H1 (cell line): ENCODE results near the gene DACT1. TPM values are rescaled to one million over a fixed set of nuclear protein-coding genes. Genes with fewer than 3 reads are reported as not detected.

Experiments
- CTCF ChIA-PET: fragments of 300-600 bp; sonication (Branson Sonifier 250); formaldehyde crosslinking; loops from one replicate; lab custom pipeline; 2021; ENCODE audit not compliant: partially characterized antibody; lab: Charles Lee
- POLR2A ChIA-PET: fragments of 300-600 bp; sonication (Branson Sonifier 250); formaldehyde crosslinking; loops from one replicate; lab custom pipeline; 2021; ENCODE audit warnings: inconsistent platforms; ENCODE audit not compliant: partially characterized antibody; lab: Charles Lee
- DNase-seq, 2 experiments: peaks; one replicate each; pipeline versions ENCODE4 v3.0.0 to v3.0.0-alpha.2; 2010 to 2022; ENCODE audit warnings: low spot score in 2 of 2, low read depth in 1 of 2, mixed read lengths in 1 of 2
- FAIRE-seq: peaks from 2 replicates; lab custom pipeline; 2011; peaks lifted over from hg19 to GRCh38; lab: Jason Lieb, UNC
- H2AFZ ChIP-seq: 2 replicates; pipeline ENCODE4 v1.8.1; 2012; ENCODE audit warnings: low read length, inconsistent platforms
- H2AK5ac ChIP-seq: 2 replicates; pipeline ENCODE4 v1.6.1; 2013; ENCODE audit warnings: low read depth, low read length
- H2BK120ac ChIP-seq: replicated peaks from 2 replicates; pipeline ENCODE3; 2013; ENCODE audit warnings: low read depth, low read length, inconsistent platforms
- H2BK12ac ChIP-seq: 2 replicates; pipeline ENCODE4 v1.6.1; 2013; ENCODE audit warnings: low read depth, low read length
- H2BK15ac ChIP-seq: 2 replicates; pipeline ENCODE4 v1.6.1; 2013; ENCODE audit warnings: low read length
- H2BK20ac ChIP-seq: 2 replicates; pipeline ENCODE4 v1.6.1; 2013; ENCODE audit warnings: low read length
- H2BK5ac ChIP-seq: 2 replicates; pipeline ENCODE4 v1.6.1; 2013; ENCODE audit warnings: low read depth, low read length
- H3K14ac ChIP-seq: 2 replicates; pipeline ENCODE4 v1.6.1; 2013; ENCODE audit warnings: inconsistent platforms; ENCODE audit not compliant: insufficient read length
- H3K18ac ChIP-seq: 2 replicates; pipeline ENCODE4 v1.6.1; 2013; ENCODE audit warnings: low read length; ENCODE audit errors: extremely low read depth
- H3K23ac ChIP-seq: 2 replicates; pipeline ENCODE4 v1.6.1; 2013; ENCODE audit warnings: inconsistent platforms; ENCODE audit not compliant: insufficient read length
- H3K23me2 ChIP-seq: 2 replicates; pipeline ENCODE4 v1.6.1; 2013; ENCODE audit warnings: low read depth, low read length
- H3K27ac ChIP-seq: 2 replicates; pipeline ENCODE4 v1.6.1; 2011; ENCODE audit warnings: low read depth, low read length, inconsistent platforms
- H3K27me3 ChIP-seq, 4 experiments: replicated peaks in 1 of 4; 1 replicate in 1 of 4; 2 replicates in 3 of 4; pipeline versions ENCODE4 v1.6.1 to v1.8.1; 2011 to 2013; ENCODE audit warnings: low read length in 3 of 4, mild to moderate bottlenecking in 3 of 4, inconsistent platforms in 2 of 4, mixed read lengths in 2 of 4, moderate library complexity in 1 of 4; ENCODE audit not compliant: control insufficient read depth in 3 of 4, insufficient read depth in 3 of 4; ENCODE audit errors: extremely low read depth in 1 of 4
- H3K36me3 ChIP-seq, 4 experiments: 2 replicates each; pipeline versions ENCODE4 v1.6.1 to v1.8.1; 2011 to 2013; ENCODE audit warnings: mild to moderate bottlenecking in 4 of 4, low read length in 3 of 4, moderate library complexity in 2 of 4, control low read depth in 1 of 4, inconsistent platforms in 1 of 4; ENCODE audit not compliant: insufficient read depth in 4 of 4, control insufficient read depth in 2 of 4
- H3K4ac ChIP-seq: replicated peaks from 2 replicates; pipeline ENCODE3; 2013; ENCODE audit warnings: low read length, low read depth, mixed read lengths, inconsistent platforms; ENCODE audit not compliant: insufficient read length
- H3K4me1 ChIP-seq, 4 experiments: replicated peaks in 1 of 4; 1 replicate in 1 of 4; 2 replicates in 3 of 4; pipeline versions ENCODE4 v1.6.1 to v1.8.1; 2011 to 2013; ENCODE audit warnings: low read length in 3 of 4, inconsistent platforms in 2 of 4, mixed read lengths in 1 of 4; ENCODE audit not compliant: insufficient read depth in 4 of 4, control insufficient read depth in 3 of 4
- H3K4me2 ChIP-seq, 2 experiments: 2 replicates each; pipeline versions ENCODE4 v1.6.1 to v1.8.1; 2011 to 2013; ENCODE audit warnings: low read depth in 2 of 2, low read length in 2 of 2, control low read depth in 1 of 2, inconsistent platforms in 1 of 2, mild to moderate bottlenecking in 1 of 2; ENCODE audit not compliant: insufficient read depth in 1 of 2
- H3K4me3 ChIP-seq, 4 experiments: fragments of 200-600, 300-600 bp in 1 of 4; sonication (generic), shearing (Covaris generic), sonication (Bioruptor Twin) in 1 of 4; 2 replicates each; pipeline versions ENCODE4 v1.5.1 to v1.8.1; 2011 to 2016; ENCODE audit warnings: low read length in 4 of 4, low read depth in 3 of 4, control low read depth in 2 of 4, inconsistent platforms in 2 of 4, mild to moderate bottlenecking in 2 of 4, mixed read lengths in 1 of 4, moderate library complexity in 1 of 4; ENCODE audit not compliant: insufficient read depth in 2 of 4; ENCODE audit errors: extremely low read depth in 1 of 4
- H3K56ac ChIP-seq: replicated peaks from 2 replicates; pipeline ENCODE3; 2013; ENCODE audit warnings: low read depth, mild to moderate bottlenecking, mixed read lengths, low read length, inconsistent platforms; ENCODE audit not compliant: insufficient read length
- H3K79me1 ChIP-seq: 2 replicates; pipeline ENCODE4 v1.6.1; 2013; ENCODE audit warnings: low read depth, low read length, control low read depth
- H3K79me2 ChIP-seq, 2 experiments: 2 replicates each; pipeline versions ENCODE4 v1.6.1 to v1.8.1; 2012 to 2013; ENCODE audit warnings: low read length in 2 of 2, mild to moderate bottlenecking in 2 of 2, inconsistent platforms in 1 of 2; ENCODE audit not compliant: insufficient read depth in 2 of 2, control insufficient read depth in 1 of 2
- H3K9ac ChIP-seq, 4 experiments: replicated peaks in 1 of 4; 1 replicate in 1 of 4; 2 replicates in 3 of 4; pipeline versions ENCODE4 v1.6.1 to v1.8.1; 2011 to 2013; ENCODE audit warnings: low read depth in 3 of 4, low read length in 3 of 4, control low read depth in 2 of 4, mild to moderate bottlenecking in 2 of 4, moderate library complexity in 2 of 4, inconsistent platforms in 1 of 4; ENCODE audit errors: extremely low read depth in 1 of 4
- H3K9me3 ChIP-seq, 2 experiments: 2 replicates each; pipeline versions ENCODE4 v1.6.1 to v1.8.1; 2012 to 2013; ENCODE audit warnings: mild to moderate bottlenecking in 2 of 2, moderate library complexity in 2 of 2, control low read depth in 1 of 2, inconsistent platforms in 1 of 2, low read depth in 1 of 2, low read length in 1 of 2, mixed read lengths in 1 of 2; ENCODE audit not compliant: insufficient read depth in 2 of 2
- H4K20me1 ChIP-seq, 2 experiments: replicated peaks in 1 of 2; 2 replicates each; pipeline versions ENCODE3 to v1.8.1; 2011 to 2013; ENCODE audit warnings: inconsistent platforms in 2 of 2, low read length in 2 of 2, mild to moderate bottlenecking in 1 of 2; ENCODE audit not compliant: insufficient read depth in 2 of 2, control insufficient read depth in 1 of 2
- H4K5ac ChIP-seq: 2 replicates; pipeline ENCODE4 v1.6.1; 2013; ENCODE audit warnings: low read length, low read depth, mixed read lengths, inconsistent platforms; ENCODE audit not compliant: insufficient read length
- H4K8ac ChIP-seq: 2 replicates; pipeline ENCODE4 v1.8.0; 2013; ENCODE audit warnings: mild to moderate bottlenecking, moderate library complexity, low read length, inconsistent platforms; ENCODE audit not compliant: insufficient read depth; ENCODE audit errors: extremely low read depth
- H4K91ac ChIP-seq: replicated peaks from 2 replicates; pipeline ENCODE3; 2013; ENCODE audit warnings: low read length, mixed read lengths, inconsistent platforms; ENCODE audit not compliant: insufficient read length
- EP300 ChIP-seq, 2 experiments: IDR thresholded peaks; 1 replicate in 1 of 2; 2 replicates in 1 of 2; pipeline ENCODE4 v1.6.1; 2011 to 2012; ENCODE audit warnings: low read depth in 2 of 2, low read length in 2 of 2, mild to moderate bottlenecking in 2 of 2, borderline replicate concordance in 1 of 2, inconsistent platforms in 1 of 2, moderate library complexity in 1 of 2
- EZH2 ChIP-seq: fragments of 200-600 bp; sonication (generic); IDR thresholded peaks from 2 replicates; pipeline ENCODE4 v1.7.1; 2012; ENCODE audit warnings: low read depth, mild to moderate bottlenecking, moderate library complexity, low read length, inconsistent platforms; ENCODE audit not compliant: severe bottlenecking
- NANOG ChIP-seq: IDR thresholded peaks from 2 replicates; pipeline ENCODE4 v1.6.1; 2011; ENCODE audit warnings: low read length, low read depth, mild to moderate bottlenecking, inconsistent platforms; ENCODE audit not compliant: insufficient read depth, poor library complexity, severe bottlenecking
- POLR2A ChIP-seq, 2 experiments: IDR thresholded peaks; 1 replicate in 1 of 2; 2 replicates in 1 of 2; pipeline ENCODE4 v1.6.1; 2011; ENCODE audit warnings: low read depth in 2 of 2, low read length in 2 of 2, mild to moderate bottlenecking in 2 of 2; ENCODE audit errors: control extremely low read depth in 1 of 2
- RFX5 ChIP-seq: IDR thresholded peaks from 2 replicates; pipeline ENCODE4 v1.6.1; 2011; ENCODE audit warnings: low read depth, low read length, improper control_type of control experiment, borderline replicate concordance
- RNF2 ChIP-seq: fragments of 200-900, 300-1000 bp; sonication (generic); IDR thresholded peaks from 2 replicates; pipeline ENCODE4 v1.7.1; 2016; ENCODE audit warnings: borderline replicate concordance, low read depth, mild to moderate bottlenecking, antibody characterized with exemption, low read length; ENCODE audit not compliant: poor library complexity, severe bottlenecking; ENCODE audit errors: missing control alignments
- SUZ12 ChIP-seq: fragments of 200-600 bp; sonication (generic); IDR thresholded peaks from 2 replicates; pipeline ENCODE4 v1.6.1; 2012; ENCODE audit warnings: mild to moderate bottlenecking, inconsistent platforms, low read length, moderate library complexity, mixed read lengths
- WGBS, 2 experiments: shearing (Covaris generic) in 1 of 2; methylation state at CpG; one replicate each; pipeline versions ENCODE4 v1.1.6 to v1.1.7; 2013 to 2015; ENCODE audit warnings: low lambda C conversion rate in 2 of 2, mixed read lengths in 2 of 2, inconsistent platforms in 1 of 2, low coverage in 1 of 2, missing lambda C conversion rate in 1 of 2; ENCODE audit not compliant: insufficient replicate concordance in 2 of 2, insufficient coverage in 1 of 2, insufficient read length in 1 of 2; ENCODE audit errors: extremely low coverage in 1 of 2, missing lambda C conversion rate in 1 of 2; 5-methylcytosine and 5-hydroxymethylcytosine counted together
- polyA plus RNA-seq, 7 experiments: library from polyadenylated mRNA; depleted of rRNA in 3 of 7; stranded (reverse) in 5 of 7; unstranded in 2 of 7; fragments of >200 nt in 5 of 7; fragments of 200-250 nt in 2 of 7; gene quantifications; 1 replicate in 5 of 7; 2 replicates in 1 of 7; 4 replicates in 1 of 7; pipeline versions ENCODE4 v1.2.1 to v1.2.3, GENCODE V29; 2011 to 2013; ENCODE audit warnings: missing spikeins in 2 of 7, mixed read lengths in 2 of 7
- total RNA-seq: library from RNA; stranded (reverse); fragmentation: NEBNext Ultra II Directional; extraction: Animal tissue kit (Norgen Biotek cat#: 25700); gene quantifications from 2 replicates; pipeline ENCODE4 v1.2.1, GENCODE V29; 2021

DACT1 gene
- total and polyA plus RNA-seq, 2 of the 8 experiments (the other 6 are each of a cell fraction or from before 2014, with no cell fraction given) = 3.2 to 29.8 TPM

DNA sequence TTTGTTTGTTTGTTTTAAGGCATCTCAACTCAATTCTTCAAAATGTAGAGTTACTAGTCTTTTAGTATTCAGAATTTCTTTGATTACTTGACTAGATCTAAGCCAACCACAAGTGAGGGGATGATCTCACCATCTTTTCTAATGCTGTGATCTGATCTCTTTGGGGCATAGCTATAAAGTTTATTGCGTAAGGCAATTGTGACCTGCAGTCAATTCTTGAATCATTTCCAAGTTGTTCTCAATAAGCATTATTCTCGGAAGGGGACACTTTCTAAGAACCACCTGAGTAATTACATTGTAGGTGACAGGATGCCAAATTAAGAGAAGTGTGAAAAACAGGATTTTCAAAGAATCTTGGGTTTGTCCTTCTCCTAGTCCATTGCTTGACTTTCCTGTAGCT, 13.1 kb downstream of the DACT1 start:
- Histone ChIP-seq H3K4me1 (no peaks in the 10 kb centered on the region), H3K4ac (no peak overlapping the region), H2BK20ac (no peak overlapping the region), H3K4me2 (no peak overlapping the region), H3K27me3 (no peaks in the 10 kb centered on the region), H2AK5ac (no peak overlapping the region), H2BK15ac (no peak overlapping the region), H3K56ac (no peak overlapping the region), H2BK5ac (no peak overlapping the region), H2BK120ac (no peak overlapping the region), H4K5ac (no peak overlapping the region), H3K79me1 (no peaks in the 10 kb centered on the region), H4K91ac (no peak overlapping the region), H3K4me3 (no peak overlapping the region), H3K18ac (no peak overlapping the region), H2BK12ac (no peak overlapping the region), H3K36me3 (peaks cover 0 to 4% (median 0%) of the 10 kb centered on the region in 4 experiments; a peak in 2 of 8 replicates), H3K9me3 (no peaks in the 10 kb centered on the region), H3K27ac (no peak overlapping the region), H3K9ac (no peak overlapping the region), H3K79me2 (no peaks in the 10 kb centered on the region), H2AFZ (no peak overlapping the region), H3K14ac (no peak overlapping the region), H3K23me2 (no peaks in the 10 kb centered on the region), H4K20me1 (no peaks in the 10 kb centered on the region), H3K23ac (no peak overlapping the region), H4K8ac (no peak overlapping the region)
- 88% methylated on average over 2 of the region's 2 CpGs; no CpG with 5 or more reads in 1 of the 2 experiments for WGBS, 2 experiments
- TF ChIP-seq POLR2A (IDR thresholded peaks at IDR 0.05; ENCODE audit: control extremely low read depth in 1 of 2, low read depth in 2 of 2, low read length in 2 of 2) (no peak), EZH2 (no peak), RFX5 (no peak), EP300 (IDR thresholded peaks at IDR 0.05; ENCODE audit: borderline replicate concordance in 1 of 2, low read depth in 2 of 2, low read length in 2 of 2) (no peak), NANOG (no peak), SUZ12 (no peak), RNF2 (no peak)
- CTCF ChIA-PET = interaction anchor here (0.7 to 1.1 kb wide), 2 partner anchors 11 to 30 kb away, joined by 3 read pairs; no protein-coding TSS in a partner anchor
- no peak for DNase-seq
- POLR2A ChIA-PET = interaction anchor here (1.8 kb wide), 1 partner anchor 13 kb away, joined by 4 read pairs; the partner anchor contains the start of gene DACT1
- no peak for FAIRE-seq
